Measurements from ENCODE around the gene BFSP2.

Gene BFSP2

GRCh38 chr3:133404920-133405319 lies 5.1 kb downstream of the BFSP2 start:
- no peak for DNase-seq
- no peak overlapping the region for H3K27ac ChIP-seq
- in situ Hi-C loops (cut with HindIII; ENCODE audit: low pct_ligation_motif_present, low sequenced_read_pairs) = no loop called here
- H3K36me3 ChIP-seq (replicated peaks) = no peaks in the 10 kb centered on the region
- no peak for TF ChIP-seq CTCF (IDR thresholded peaks at IDR 0.05; ENCODE audit: low read depth, low read length, missing control alignments)
- H3K27me3 ChIP-seq (replicated peaks) = no peaks in the 10 kb centered on the region
- H3K4me3 ChIP-seq (ENCODE audit: low read depth, low read length) = no peak overlapping the region

- H3K27me3 ChIP-seq (replicated peaks) = no peaks in the 10 kb centered on the region
- TF ChIP-seq CTCF (IDR thresholded peaks at IDR 0.05; ENCODE audit: low read depth, low read length, missing control alignments) = no peak
- peak; percentile 48 for DNase-seq
- in situ Hi-C loops (cut with HindIII; ENCODE audit: low pct_ligation_motif_present, low sequenced_read_pairs) = no loop called here
- peak overlapping the region; percentile 10 for H3K27ac ChIP-seq
- H3K4me3 ChIP-seq (ENCODE audit: low read depth, low read length) = no peak overlapping the region
- no peaks in the 10 kb centered on the region for H3K36me3 ChIP-seq (replicated peaks)
Observed at GRCh38 chr3:133408366-133408765, 8.5 kb downstream of the BFSP2 start.

- in situ Hi-C loops (cut with HindIII; ENCODE audit: low pct_ligation_motif_present, low sequenced_read_pairs) = no loop called here
- TF ChIP-seq CTCF (IDR thresholded peaks at IDR 0.05; ENCODE audit: low read depth, low read length, missing control alignments) = no peak
- no peaks in the 10 kb centered on the region for H3K36me3 ChIP-seq (replicated peaks)
- no peaks in the 10 kb centered on the region for H3K27me3 ChIP-seq (replicated peaks)
- H3K27ac ChIP-seq = peak overlapping the region; percentile 10
- no peak overlapping the region for H3K4me3 ChIP-seq (ENCODE audit: low read depth, low read length)
- peak; percentile 65 for DNase-seq
Observed at GRCh38 chr3:133408961-133409360, 9.1 kb downstream of the BFSP2 start.

- DNase-seq = no peak
- no peak for TF ChIP-seq CTCF (IDR thresholded peaks at IDR 0.05; ENCODE audit: low read depth, low read length, missing control alignments)
- H3K4me3 ChIP-seq (ENCODE audit: low read depth, low read length) = no peak overlapping the region
- no peaks in the 10 kb centered on the region for H3K27me3 ChIP-seq (replicated peaks)
- in situ Hi-C loops (cut with HindIII; ENCODE audit: low pct_ligation_motif_present, low sequenced_read_pairs) = no loop called here
- H3K27ac ChIP-seq = no peak overlapping the region
- no peaks in the 10 kb centered on the region for H3K36me3 ChIP-seq (replicated peaks)
Observed at GRCh38 chr3:133410191-133410892, 10.5 kb downstream of the BFSP2 start.

- Histone ChIP-seq H3K27ac (peak overlapping the region; percentile 3), H3K27me3 (replicated peaks) (no peaks in the 10 kb centered on the region), H3K36me3 (replicated peaks) (no peaks in the 10 kb centered on the region), H3K4me3 (ENCODE audit: low read depth, low read length) (no peak overlapping the region)
- TF ChIP-seq CTCF (IDR thresholded peaks at IDR 0.05; ENCODE audit: low read depth, low read length, missing control alignments) = no peak
- DNase-seq = peak; percentile 77
- in situ Hi-C loops (cut with HindIII; ENCODE audit: low pct_ligation_motif_present, low sequenced_read_pairs) = no loop called here
Observed at GRCh38 chr3:133412183-133413132, 12.6 kb downstream of the BFSP2 start.
